Activated T-cell treated with anti-CD3 and anti-CD28 coated beads, Interleukin-2, amount 50 U/mL, for 1 hour (primary cell): Measurements from ENCODE around the gene PHLDA3.

Experiments
- DNase-seq: peaks from one replicate; pipeline ENCODE4 v3.0.0-alpha.2; 2020

PHLDA3 gene

GRCh38 chr1:201426479-201427310 is 42.3 kb downstream of the PHLDA3 start:
- DNase-seq = no peak

GRCh38 chr1:201424146-201424545 is 44.8 kb downstream of the PHLDA3 start:
- no peak for DNase-seq

GRCh38 chr1:201423655-201424054 is 45.3 kb downstream of the PHLDA3 start:
- no peak for DNase-seq

DNA sequence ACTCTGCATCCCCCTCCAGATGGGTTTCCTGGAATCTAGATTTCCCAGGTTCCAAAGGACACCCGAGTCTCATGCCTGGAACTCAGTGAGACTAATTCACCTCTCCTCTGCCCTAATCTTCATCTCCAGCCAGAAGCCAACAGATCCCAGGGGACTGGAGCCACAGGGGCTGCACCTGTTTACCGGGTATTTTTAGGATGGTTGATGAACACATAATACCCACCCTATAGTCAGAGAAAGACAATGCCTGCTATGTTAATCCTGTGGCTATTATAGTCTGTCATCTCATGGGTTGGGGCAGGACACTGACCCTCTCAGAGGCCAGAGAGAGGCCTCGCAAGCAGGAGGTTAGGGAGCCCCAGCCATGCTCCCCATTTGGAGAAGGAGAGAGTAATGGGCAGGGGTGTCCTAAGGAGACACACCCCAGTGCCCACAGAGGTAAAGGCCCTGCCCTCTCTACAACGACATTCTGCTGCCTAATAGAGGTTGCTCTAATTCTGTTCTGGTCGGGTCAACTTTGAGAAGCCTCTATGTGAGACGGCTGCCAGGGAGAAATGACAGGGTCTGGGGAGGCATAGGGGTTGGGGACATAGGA is 46.5 kb downstream of the PHLDA3 start:
- DNase-seq = no peak

DNA sequence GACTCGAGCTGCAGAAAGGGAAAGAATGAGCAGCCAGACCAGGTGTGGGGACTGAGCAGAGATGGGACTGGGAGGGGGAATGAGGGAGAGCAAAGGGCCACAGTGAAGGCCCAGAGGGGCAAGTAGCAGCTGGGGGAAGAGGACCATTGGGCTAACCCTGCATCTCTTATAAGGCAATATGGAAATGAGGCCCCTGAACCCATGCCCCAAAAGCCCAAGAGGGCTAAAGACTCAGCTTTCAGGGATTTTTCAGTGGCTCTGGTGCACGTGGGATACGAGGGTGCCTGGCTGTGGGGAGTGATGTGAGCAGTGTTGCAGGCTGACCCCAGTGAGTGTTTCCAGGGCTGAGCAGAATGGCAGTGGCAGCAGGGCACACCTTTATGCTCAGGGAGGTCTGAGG is 47.0 kb downstream of the PHLDA3 start:
- no peak for DNase-seq

GRCh38 chr1:201421041-201421440 is 47.9 kb downstream of the PHLDA3 start:
- no peak for DNase-seq

- DNase-seq = no peak
Observed at GRCh38 chr1:201420608-201421002, 48.4 kb downstream of the PHLDA3 start.

GRCh38 chr1:201419746-201420607 is 49.0 kb downstream of the PHLDA3 start:
- no peak for DNase-seq

GRCh38 chr1:201419256-201419655 is 49.7 kb downstream of the PHLDA3 start:
- DNase-seq = no peak

DNA sequence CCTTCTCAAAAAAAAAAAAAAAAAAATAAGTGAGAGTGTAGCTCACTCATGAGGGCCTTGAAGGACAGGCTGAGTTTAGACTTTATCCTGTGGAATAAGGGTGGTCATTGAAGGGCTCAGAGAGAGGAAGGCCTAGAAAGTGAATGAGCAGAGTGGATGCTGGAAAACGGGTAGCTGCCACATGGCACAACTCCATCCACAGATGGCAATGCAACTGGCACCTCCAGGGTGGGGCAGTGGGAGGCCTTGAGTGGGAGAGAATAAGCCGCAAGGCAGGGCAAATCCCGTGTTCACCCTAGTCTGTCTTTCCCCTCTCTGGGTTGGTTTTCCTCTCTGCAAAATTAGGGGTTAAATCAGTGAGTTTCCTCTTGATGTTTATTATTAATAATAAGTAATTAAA is 50.5 kb downstream of the PHLDA3 start:
- DNase-seq = no peak
